Caco-2 (cell line): ENCODE measurements around the gene FAM131A. TPM values are rescaled to one million over a fixed set of nuclear protein-coding genes. Genes with fewer than 3 reads are reported as not detected.

Source experiments
- BruUV-seq: library from RNA; stranded (reverse); fragments of 400-500 nt; replicated peaks from 2 replicates; lab custom pipeline; 2021; lab: Mats Ljungman, UMichigan
- CTCF ChIA-PET: fragments of 300-600 bp; sonication (Branson Sonifier 250); formaldehyde crosslinking; loops from one replicate; lab custom pipeline; 2022; ENCODE audit warnings: antibody characterized with exemption; lab: Charles Lee
- POLR2A ChIA-PET: fragments of 300-600 bp; sonication (Branson Sonifier 250); formaldehyde crosslinking; loops from one replicate; lab custom pipeline; 2022; ENCODE audit warnings: antibody characterized with exemption; lab: Charles Lee
- DNase-seq, 2 experiments: peaks; one replicate each; pipeline versions ENCODE4 v3.0.0 to v3.0.0-alpha.2; 2020 to 2022
- H3K27me3 ChIP-seq: replicated peaks from 2 replicates; pipeline ENCODE4 v1.6.0; 2011; ENCODE audit warnings: low read length; ENCODE audit not compliant: control insufficient read depth, insufficient read depth
- H3K36me3 ChIP-seq: 2 replicates; pipeline ENCODE4 v1.5.1; 2011; ENCODE audit warnings: low read length; ENCODE audit not compliant: control insufficient read depth, insufficient read depth
- H3K4me1 ChIP-seq: fragments of 250-450 bp; sonication (Bioruptor Pico); 2 replicates; pipeline ENCODE4 v1.5.1; 2020; ENCODE audit warnings: mild to moderate bottlenecking
- H3K4me3 ChIP-seq: 2 replicates; pipeline ENCODE4 v1.5.1; 2011; ENCODE audit warnings: low read depth, mild to moderate bottlenecking, control low read depth, low read length
- H3K9me3 ChIP-seq: fragments of 250-450 bp; sonication (Bioruptor Pico); 2 replicates; pipeline ENCODE4 v1.5.1; 2020; ENCODE audit warnings: mild to moderate bottlenecking, moderate library complexity
- H3K27ac Mint-ChIP-seq: one replicate; pipeline ENCODE4 v1.8.0; 2022; ENCODE audit warnings: mixed read lengths; ENCODE audit not compliant: unreplicated experiment
- H3K27me3 Mint-ChIP-seq: one replicate; pipeline ENCODE4 v1.8.0; 2022; ENCODE audit warnings: mixed read lengths; ENCODE audit not compliant: insufficient read depth, unreplicated experiment
- H3K36me3 Mint-ChIP-seq: one replicate; pipeline ENCODE4 v1.8.0; 2022; ENCODE audit warnings: mild to moderate bottlenecking, mixed read lengths; ENCODE audit not compliant: insufficient read depth, unreplicated experiment
- H3K4me1 Mint-ChIP-seq: one replicate; pipeline ENCODE4 v1.8.0; 2022; ENCODE audit warnings: low read depth, mixed read lengths; ENCODE audit not compliant: unreplicated experiment
- H3K4me3 Mint-ChIP-seq: one replicate; pipeline ENCODE4 v1.8.0; 2022; ENCODE audit warnings: mild to moderate bottlenecking, moderate library complexity, mixed read lengths; ENCODE audit not compliant: unreplicated experiment
- H3K9me3 Mint-ChIP-seq: one replicate; pipeline ENCODE4 v1.8.0; 2022; ENCODE audit warnings: mixed read lengths; ENCODE audit not compliant: unreplicated experiment
- intact Hi-C: fragments of 100-400 bp; cut with micrococcal nuclease; formaldehyde crosslinking; loops from one replicate; pipeline ENCODE4 v1.10.0; 2022; ENCODE audit not compliant: unreplicated experiment
- total RNA-seq: library from RNA; stranded (reverse); gene quantifications from 2 replicates; pipeline ENCODE4 v1.2.3, GENCODE V29; 2022
- TF ChIP-seq, protein P1 (sequence below), 2 experiments: fragments of 200-600 bp in 1 of 2; IDR thresholded peaks; 1 replicate in 1 of 2; 2 replicates in 1 of 2; pipeline versions ENCODE4 v1.5.1 to v1.8.0; 2011 to 2022; ENCODE audit warnings: antibody characterized with exemption in 1 of 2, control low read depth in 1 of 2, inconsistent platforms in 1 of 2, low read depth in 1 of 2, low read length in 1 of 2, mild to moderate bottlenecking in 1 of 2, moderate library complexity in 1 of 2; ENCODE audit not compliant: insufficient read depth in 1 of 2, severe bottlenecking in 1 of 2, unreplicated experiment in 1 of 2

Gene FAM131A
- total RNA-seq, 1 experiment from 2014 or later = 6.1 TPM

- Mint-ChIP-seq H3K27me3 (no peaks in the 10 kb centered on the region), H3K36me3 (no peaks in the 10 kb centered on the region), H3K4me1 (peaks cover 11% of the 10 kb centered on the region), H3K27ac (no peak overlapping the region), H3K4me3 (peak overlapping the region; percentile 32), H3K9me3 (no peaks in the 10 kb centered on the region)
- Histone ChIP-seq H3K4me3 (0 out of 2 replicates have a peak overlapping the region, but pooled peaks have one; percentile 5), H3K27me3 (no peaks in the 10 kb centered on the region), H3K36me3 (no peaks in the 10 kb centered on the region; the same call in 1 of the 2 replicates), H3K9me3 (no peaks in the 10 kb centered on the region), H3K4me1 (peaks cover 22% of the 10 kb centered on the region)
- ChIA-PET CTCF (no interaction called here), POLR2A (no interaction called here)
- intact Hi-C loops = no loop called here
- no TSS peak for BruUV-seq
- DNase-seq = no peak
- TF ChIP-seq, protein P1, sequence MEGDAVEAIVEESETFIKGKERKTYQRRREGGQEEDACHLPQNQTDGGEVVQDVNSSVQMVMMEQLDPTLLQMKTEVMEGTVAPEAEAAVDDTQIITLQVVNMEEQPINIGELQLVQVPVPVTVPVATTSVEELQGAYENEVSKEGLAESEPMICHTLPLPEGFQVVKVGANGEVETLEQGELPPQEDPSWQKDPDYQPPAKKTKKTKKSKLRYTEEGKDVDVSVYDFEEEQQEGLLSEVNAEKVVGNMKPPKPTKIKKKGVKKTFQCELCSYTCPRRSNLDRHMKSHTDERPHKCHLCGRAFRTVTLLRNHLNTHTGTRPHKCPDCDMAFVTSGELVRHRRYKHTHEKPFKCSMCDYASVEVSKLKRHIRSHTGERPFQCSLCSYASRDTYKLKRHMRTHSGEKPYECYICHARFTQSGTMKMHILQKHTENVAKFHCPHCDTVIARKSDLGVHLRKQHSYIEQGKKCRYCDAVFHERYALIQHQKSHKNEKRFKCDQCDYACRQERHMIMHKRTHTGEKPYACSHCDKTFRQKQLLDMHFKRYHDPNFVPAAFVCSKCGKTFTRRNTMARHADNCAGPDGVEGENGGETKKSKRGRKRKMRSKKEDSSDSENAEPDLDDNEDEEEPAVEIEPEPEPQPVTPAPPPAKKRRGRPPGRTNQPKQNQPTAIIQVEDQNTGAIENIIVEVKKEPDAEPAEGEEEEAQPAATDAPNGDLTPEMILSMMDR (IDR thresholded peaks at IDR 0.05; ENCODE audit: insufficient read depth in 1 of 2, low read depth in 1 of 2, low read length in 1 of 2, severe bottlenecking in 1 of 2, unreplicated experiment in 1 of 2) = no peak
Measured at GRCh38 chr3:184377374-184377773, 40.0 kb downstream of the FAM131A start.

- intact Hi-C loops = no loop called here
- H3K9me3 Mint-ChIP-seq = no peaks in the 10 kb centered on the region
Measured at GRCh38 chr3:184377882-184378445, 40.6 kb downstream of the FAM131A start, which contains the start of gene THPO. Gene THPO (minus strand): TSS chr3:184378207. CDS start chr3:184376259, 1,948 bp downstream.

DNA sequence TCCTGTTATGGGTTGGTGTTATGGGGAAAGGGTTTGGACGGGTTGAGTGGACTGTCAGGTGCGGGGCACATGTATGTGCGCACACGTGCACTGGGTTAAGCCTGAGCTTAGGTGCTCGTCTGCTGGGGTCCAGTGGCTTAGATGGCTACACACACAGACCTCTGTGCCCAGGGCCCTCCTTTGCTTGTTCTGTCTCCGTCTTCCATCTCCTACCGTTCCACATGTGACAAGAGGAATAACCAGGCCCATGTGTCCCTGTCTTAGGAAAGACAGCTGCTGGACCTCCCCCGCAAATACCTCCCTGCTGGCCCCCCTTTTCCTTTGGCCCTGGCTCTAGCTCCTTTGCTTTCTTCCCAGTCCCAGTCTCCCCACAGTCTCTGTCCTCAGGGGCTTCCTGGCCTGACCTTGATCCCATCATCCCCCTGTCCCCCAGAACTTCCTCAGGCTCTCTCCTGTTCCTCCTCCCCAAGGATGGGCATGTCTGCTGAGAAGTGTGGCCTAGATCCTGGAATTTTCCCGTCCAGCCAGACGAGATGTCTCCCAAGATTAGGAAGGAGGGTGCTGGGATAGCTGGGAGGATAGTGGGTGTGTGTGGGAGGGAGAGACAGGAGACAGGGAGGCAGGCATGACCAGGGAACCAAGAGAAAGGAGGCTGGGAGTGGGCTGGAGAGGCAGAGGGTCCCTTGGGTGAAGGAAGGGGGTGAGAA, 41.4 kb downstream of the FAM131A start:
- Histone ChIP-seq H3K9me3 (no peaks in the 10 kb centered on the region), H3K4me1 (peaks cover 22% of the 10 kb centered on the region), H3K4me3 (no peak overlapping the region), H3K27me3 (no peaks in the 10 kb centered on the region), H3K36me3 (peaks cover 1% of the 10 kb centered on the region)
- CTCF ChIA-PET = no interaction called here
- POLR2A ChIA-PET = no interaction called here
- no TSS peak for BruUV-seq
- Mint-ChIP-seq H3K4me3 (peak overlapping the region; percentile 69), H3K4me1 (peaks cover 11% of the 10 kb centered on the region), H3K9me3 (no peaks in the 10 kb centered on the region), H3K36me3 (no peaks in the 10 kb centered on the region), H3K27me3 (no peaks in the 10 kb centered on the region), H3K27ac (no peak overlapping the region)
- DNase-seq = no peak
- intact Hi-C loops = no loop called here
- TF ChIP-seq, protein P1 (IDR thresholded peaks at IDR 0.05; ENCODE audit: insufficient read depth in 1 of 2, low read depth in 1 of 2, low read length in 1 of 2, severe bottlenecking in 1 of 2, unreplicated experiment in 1 of 2) = no peak

More at GRCh38 chr3:184377882-184378445, 40.6 kb downstream of the FAM131A start, which contains the start of gene THPO:
- TF ChIP-seq, protein P1 (IDR thresholded peaks at IDR 0.05; ENCODE audit: insufficient read depth in 1 of 2, low read depth in 1 of 2, low read length in 1 of 2, severe bottlenecking in 1 of 2, unreplicated experiment in 1 of 2) = no peak
- Mint-ChIP-seq H3K4me3 (peak within 1 kb of the TSS; percentile 69), H3K4me1 (peaks cover 11% of the 10 kb centered on the region), H3K36me3 (no peaks in the 10 kb centered on the region), H3K27ac (no peak within 1 kb of the TSS), H3K27me3 (no peaks in the 10 kb centered on the region)
- Histone ChIP-seq H3K27me3 (no peaks in the 10 kb centered on the region), H3K4me3 (0 out of 2 replicates have a peak within 1 kb of the TSS, but pooled peaks have one; percentile 5), H3K36me3 (no peaks in the 10 kb centered on the region; the same call in 1 of the 2 replicates), H3K4me1 (peaks cover 22% of the 10 kb centered on the region), H3K9me3 (no peaks in the 10 kb centered on the region)
- POLR2A ChIA-PET = no interaction called here
- CTCF ChIA-PET = no interaction called here
- no TSS peak for BruUV-seq
- DNase-seq = peak in 1 of 2 experiments; percentile 49
